SK-N-SH (cell line): ENCODE data around the gene TPCN2. TPM values are rescaled to one million over a fixed set of nuclear protein-coding genes. Genes with fewer than 3 reads are reported as not detected.

ENCODE experiments used
- CTCF ChIA-PET: fragments of 300-600, 350-600 bp; formaldehyde crosslinking; extraction: SDS; loops from one replicate; lab custom pipeline; 2021; lab: Yijun Ruan, JAX
- POLR2A ChIA-PET: fragments of 350-600 bp; sonication (Branson Sonifier 250); formaldehyde crosslinking; extraction: SDS; loops from one replicate; lab custom pipeline; 2020; ENCODE audit warnings: antibody characterized with exemption, inconsistent platforms; lab: Yijun Ruan, JAX
- DNase-seq: peaks from one replicate; pipeline ENCODE4 v3.0.0; 2012
- H2AFZ ChIP-seq: fragments of 200-600 bp; sonication (generic); 2 replicates; pipeline ENCODE4 v1.8.1; 2016; ENCODE audit warnings: antibody characterized with exemption, mild to moderate bottlenecking, low read depth
- H3F3A ChIP-seq: fragments of 200-600 bp; sonication (generic); replicated peaks from 2 replicates; pipeline ENCODE3; 2016; ENCODE audit warnings: antibody characterized with exemption, mild to moderate bottlenecking; ENCODE audit not compliant: insufficient read depth
- H3K27ac ChIP-seq, 2 experiments: fragments of 200-500 bp in 1 of 2; fragments of 200-600 bp in 1 of 2; sonication (Bioruptor generic) in 1 of 2; sonication (generic), shearing (Covaris generic) in 1 of 2; 2 replicates each; pipeline versions ENCODE4 v1.5.1 to v1.6.1; 2014 to 2016; ENCODE audit warnings: low read depth in 2 of 2, inconsistent platforms in 1 of 2, low read length in 1 of 2, mild to moderate bottlenecking in 1 of 2, mixed read lengths in 1 of 2
- H3K27me3 ChIP-seq: fragments of 200-600 bp; sonication (generic), shearing (Covaris generic); 2 replicates; pipeline ENCODE4 v1.6.1; 2016; ENCODE audit warnings: mixed run types; ENCODE audit not compliant: insufficient read depth
- H3K36me3 ChIP-seq, 2 experiments: fragments of 200-500 bp in 1 of 2; fragments of 200-600 bp in 1 of 2; sonication (Bioruptor generic) in 1 of 2; sonication (generic) in 1 of 2; replicated peaks in 1 of 2; 2 replicates each; pipeline versions ENCODE3 to v1.5.1; 2014 to 2016; ENCODE audit warnings: low read length in 1 of 2, mild to moderate bottlenecking in 1 of 2; ENCODE audit not compliant: insufficient read depth in 2 of 2, control insufficient read depth in 1 of 2
- H3K4me1 ChIP-seq, 2 experiments: fragments of 200-500 bp in 1 of 2; fragments of 200-600 bp in 1 of 2; sonication (Bioruptor generic) in 1 of 2; sonication (generic), shearing (Covaris generic) in 1 of 2; 2 replicates each; pipeline versions ENCODE4 v1.5.1 to v1.6.1; 2014 to 2016; ENCODE audit warnings: low read depth in 1 of 2, low read length in 1 of 2, mixed run types in 1 of 2; ENCODE audit not compliant: insufficient read depth in 2 of 2, control insufficient read depth in 1 of 2
- H3K4me2 ChIP-seq: fragments of 200-600 bp; sonication (generic), shearing (Covaris generic); 2 replicates; pipeline ENCODE4 v1.6.1; 2017; ENCODE audit warnings: mixed run types
- H3K4me3 ChIP-seq, 2 experiments: fragments of 200-500 bp in 1 of 2; fragments of 200-600 bp in 1 of 2; sonication (Bioruptor generic) in 1 of 2; sonication (generic), shearing (Covaris generic) in 1 of 2; 2 replicates each; pipeline versions ENCODE4 v1.5.1 to v1.8.1; 2014 to 2016; ENCODE audit warnings: low read depth in 2 of 2, inconsistent platforms in 1 of 2, low read length in 1 of 2, mild to moderate bottlenecking in 1 of 2, mixed read lengths in 1 of 2, moderate library complexity in 1 of 2
- H3K79me2 ChIP-seq: fragments of 200-600 bp; sonication (generic); 2 replicates; pipeline ENCODE4 v1.8.1; 2017; ENCODE audit warnings: mild to moderate bottlenecking; ENCODE audit not compliant: insufficient read depth
- H3K9ac ChIP-seq: fragments of 200-600 bp; sonication (generic); 2 replicates; pipeline ENCODE4 v1.6.1; 2017; ENCODE audit warnings: mixed run types
- H3K9me2 ChIP-seq: fragments of 200-600 bp; sonication (generic); 2 replicates; pipeline ENCODE4 v1.6.1; 2017; ENCODE audit warnings: mixed run types
- H3K9me3 ChIP-seq: fragments of 200-600 bp; sonication (generic); 2 replicates; pipeline ENCODE4 v1.6.1; 2017; ENCODE audit warnings: mixed run types, mild to moderate bottlenecking, moderate library complexity
- H4K20me1 ChIP-seq: fragments of 200-600 bp; sonication (generic); 2 replicates; pipeline ENCODE4 v1.6.1; 2017; ENCODE audit warnings: mild to moderate bottlenecking, mixed run types; ENCODE audit not compliant: insufficient read depth
- CHD2 ChIP-seq: fragments of 150-350 bp; IDR thresholded peaks from 2 replicates; pipeline ENCODE4 v1.6.1; 2018; ENCODE audit warnings: low read length; ENCODE audit not compliant: partially characterized antibody
- EP300 ChIP-seq, 2 experiments: IDR thresholded peaks; 2 replicates each; pipeline versions ENCODE4 v1.4.0 to v1.6.1; 2012; ENCODE audit warnings: borderline replicate concordance in 1 of 2, low read depth in 1 of 2, low read length in 1 of 2
- FOXJ3 ChIP-seq: sonication (generic); formaldehyde crosslinking; IDR thresholded peaks from 2 replicates; pipeline ENCODE4 v1.5.1; 2020; ENCODE audit warnings: mild to moderate bottlenecking, missing genetic modification reagents
- GABPA ChIP-seq: IDR thresholded peaks from 2 replicates; pipeline ENCODE4 v1.4.0; 2012; ENCODE audit warnings: low read depth, mild to moderate bottlenecking
- GATA2 ChIP-seq: sonication (generic); formaldehyde crosslinking; IDR thresholded peaks from 2 replicates; pipeline ENCODE4 v1.5.0; 2020; ENCODE audit warnings: mild to moderate bottlenecking, missing genetic modification reagents
- NFIC ChIP-seq: IDR thresholded peaks from 2 replicates; pipeline ENCODE4 v1.4.0; 2012; ENCODE audit warnings: borderline replicate concordance
- NRF1 ChIP-seq: IDR thresholded peaks from 2 replicates; pipeline ENCODE4 v1.6.1; 2012; ENCODE audit warnings: low read depth, mild to moderate bottlenecking, low read length
- PBX3 ChIP-seq: IDR thresholded peaks from 2 replicates; pipeline ENCODE4; 2012
- RAD21 ChIP-seq: IDR thresholded peaks from 2 replicates; pipeline ENCODE4 v1.6.1; 2012; ENCODE audit warnings: mild to moderate bottlenecking, low read length
- RCOR1 ChIP-seq: fragments of 150-350 bp; IDR thresholded peaks from 2 replicates; pipeline ENCODE4 v1.6.1; 2017; ENCODE audit warnings: antibody characterized with exemption, low read length
- REST ChIP-seq: IDR thresholded peaks from 2 replicates; pipeline ENCODE4 v1.6.1; 2012; ENCODE audit warnings: mild to moderate bottlenecking, low read depth, low read length, moderate library complexity
- RFX5 ChIP-seq: IDR thresholded peaks from 2 replicates; pipeline ENCODE4 v1.6.1; 2012; ENCODE audit warnings: mild to moderate bottlenecking, improper control_type of control experiment, low read length
- RXRA ChIP-seq: IDR thresholded peaks from 2 replicates; pipeline ENCODE4 v1.4.0; 2012; ENCODE audit warnings: low read depth, mild to moderate bottlenecking, borderline replicate concordance
- SIN3A ChIP-seq: IDR thresholded peaks from 2 replicates; pipeline ENCODE4 v1.6.1; 2012; ENCODE audit warnings: low read depth, mild to moderate bottlenecking, low read length, moderate library complexity, borderline replicate concordance
- SMC3 ChIP-seq: IDR thresholded peaks from 2 replicates; pipeline ENCODE4 v1.6.1; 2012; ENCODE audit warnings: low read depth, low read length, improper control_type of control experiment
- TEAD4 ChIP-seq: IDR thresholded peaks from 2 replicates; pipeline ENCODE4 v1.4.0; 2012; ENCODE audit warnings: mild to moderate bottlenecking, borderline replicate concordance; ENCODE audit not compliant: insufficient read depth
- USF1 ChIP-seq: IDR thresholded peaks from 2 replicates; pipeline ENCODE4 v1.4.0; 2012; ENCODE audit warnings: low read depth, borderline replicate concordance
- WGBS: methylation state at CpG from one replicate; pipeline ENCODE4 v1.1.6; 2017; ENCODE audit warnings: low lambda C conversion rate; 5-methylcytosine and 5-hydroxymethylcytosine counted together
- polyA plus RNA-seq, 3 experiments: library from polyadenylated mRNA; depleted of rRNA; stranded (reverse); fragments of >200 nt; gene quantifications; 2 replicates each; pipeline ENCODE4 v1.2.3, GENCODE V29; 2012

Gene TPCN2
- polyA plus RNA-seq, 1 of the 3 experiments (the other 2 are of a cell fraction): 8.7 TPM

- no peak overlapping the region for H2AFZ ChIP-seq
- H3K9me2 ChIP-seq: no peaks in the 10 kb centered on the region
- CTCF ChIA-PET: interaction anchor here (1.3 to 1.5 kb wide), 2 partner anchors 9 to 17 kb away, joined by 3 to 5 read pairs; no protein-coding TSS in a partner anchor
- H3K27me3 ChIP-seq: no peaks in the 10 kb centered on the region
- no peak for TF ChIP-seq EP300 (IDR thresholded peaks at IDR 0.05; ENCODE audit: borderline replicate concordance in 1 of 2, low read depth in 1 of 2, low read length in 1 of 2)
- no peak for TF ChIP-seq RFX5
- TF ChIP-seq SMC3: no peak
- no peak for TF ChIP-seq NFIC
- TF ChIP-seq GATA2 (CRISPR knock-in tag): no peak
- TF ChIP-seq, all 33 proteins: peak for 0
- Histone ChIP-seq H4K20me1 (no peaks in the 10 kb centered on the region), H3K79me2 (no peaks in the 10 kb centered on the region), H3K9me3 (no peaks in the 10 kb centered on the region), H3K9ac (no peak overlapping the region), H3K4me1 (no peaks in the 10 kb centered on the region), H3F3A (no peaks in the 10 kb centered on the region), H3K36me3 (no peaks in the 10 kb centered on the region), H3K4me2 (no peak overlapping the region), H3K27ac (no peak overlapping the region), H3K4me3 (no peak overlapping the region)
- WGBS: 82% methylated on average over 9 of the region's 9 CpGs
- no peak for DNase-seq
- POLR2A ChIA-PET: no interaction called here
Observed at GRCh38 chr11:69027704-69028372, 20.9 kb upstream of the TPCN2 start.

GRCh38 chr11:69030301-69030700, 18.4 kb upstream of the TPCN2 start:
- POLR2A ChIA-PET: no interaction called here

GRCh38 chr11:69032833-69033232, 15.9 kb upstream of the TPCN2 start:
- POLR2A ChIA-PET: no interaction called here

More at GRCh38 chr11:69030301-69030700, 18.4 kb upstream of the TPCN2 start:
- no peaks in the 10 kb centered on the region for H4K20me1 ChIP-seq
- H3K79me2 ChIP-seq: no peaks in the 10 kb centered on the region
- 89% methylated on average over 6 of the region's 6 CpGs for whole genome bisulfite sequencing
- H3K27me3 ChIP-seq: no peaks in the 10 kb centered on the region
- H3F3A ChIP-seq: no peaks in the 10 kb centered on the region
- no peak for DNase-seq
- no peak overlapping the region for H3K4me2 ChIP-seq
- H3K9ac ChIP-seq: no peak overlapping the region
- no peak overlapping the region for H2AFZ ChIP-seq
- no peaks in the 10 kb centered on the region for H3K36me3 ChIP-seq
- H3K9me3 ChIP-seq: no peaks in the 10 kb centered on the region
- TF ChIP-seq RXRA (no peak), RCOR1 (no peak), EP300 (IDR thresholded peaks at IDR 0.05; ENCODE audit: borderline replicate concordance in 1 of 2, low read depth in 1 of 2, low read length in 1 of 2) (no peak), CHD2 (no peak), NRF1 (no peak), GABPA (no peak), FOXJ3 (CRISPR knock-in tag) (no peak)
- no peaks in the 10 kb centered on the region for H3K9me2 ChIP-seq
- no peak overlapping the region for H3K4me3 ChIP-seq
- H3K27ac ChIP-seq: no peak overlapping the region
- CTCF ChIA-PET: interaction anchor here (0.6 to 1.0 kb wide), 3 partner anchors 11 to 486 kb away, joined by 3 to 5 read pairs (median 3); no protein-coding TSS in a partner anchor
- no peaks in the 10 kb centered on the region for H3K4me1 ChIP-seq

More at GRCh38 chr11:69032833-69033232, 15.9 kb upstream of the TPCN2 start:
- Histone ChIP-seq H3K9me2 (no peaks in the 10 kb centered on the region), H3K27ac (no peak overlapping the region), H3K4me2 (no peak overlapping the region), H4K20me1 (no peaks in the 10 kb centered on the region), H3K9ac (no peak overlapping the region), H3K27me3 (no peaks in the 10 kb centered on the region), H3K9me3 (no peaks in the 10 kb centered on the region), H3K79me2 (no peaks in the 10 kb centered on the region), H3K36me3 (no peaks in the 10 kb centered on the region), H3F3A (no peaks in the 10 kb centered on the region), H3K4me1 (no peaks in the 10 kb centered on the region), H2AFZ (no peak overlapping the region), H3K4me3 (no peak overlapping the region)
- no peak for DNase-seq
- CTCF ChIA-PET: interaction anchor here (0.6 to 4.3 kb wide), 4 partner anchors 12 to 652 kb away, joined by 3 to 23 read pairs (median 4); no protein-coding TSS in a partner anchor
- WGBS: 82% methylated on average over 7 of the region's 7 CpGs
- no peak for TF ChIP-seq RAD21
- no peak for TF ChIP-seq SIN3A
- TF ChIP-seq USF1: no peak
- no peak for TF ChIP-seq TEAD4
- no peak for TF ChIP-seq REST
- TF ChIP-seq NFIC: no peak
- TF ChIP-seq NRF1: no peak
- no peak for TF ChIP-seq PBX3
- no peak for TF ChIP-seq FOXJ3 (CRISPR knock-in tag)
